H4 (cell line): ENCODE data around the gene PAAF1. TPM values are rescaled to one million over a fixed set of nuclear protein-coding genes. Genes with fewer than 3 reads are reported as not detected.

Source experiments
- DNase-seq: peaks from one replicate; pipeline ENCODE4 v3.0.0-alpha.2; 2015; ENCODE audit warnings: low spot score
- total RNA-seq: library from RNA; depleted of rRNA; stranded (reverse); fragments of >200 nt; shearing (Covaris generic); gene quantifications from 2 replicates; pipeline ENCODE4 v1.2.3, GENCODE V29; 2014; rRNA removed

The PAAF1 gene
- total RNA-seq, 1 experiment from 2014 or later = 13.0 TPM

DNA sequence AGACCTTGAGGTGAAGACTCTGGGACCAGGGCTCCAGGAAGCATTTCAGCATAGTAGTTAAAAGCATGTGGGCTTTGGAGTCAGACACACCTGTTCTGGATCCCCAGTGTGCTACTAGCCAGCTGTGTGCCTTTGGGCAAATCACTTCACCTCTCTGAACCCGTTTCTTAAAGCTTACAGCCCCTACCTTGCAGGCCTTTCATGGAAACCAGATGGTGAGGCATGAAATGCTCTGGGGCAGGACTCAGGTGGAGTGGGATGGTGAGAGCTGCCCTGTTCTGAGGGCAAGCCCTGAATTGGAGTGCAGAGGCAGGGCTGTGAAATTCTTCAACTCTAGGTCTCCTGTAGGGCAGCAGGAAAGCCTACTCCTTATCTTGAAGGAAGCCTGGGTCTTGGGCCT lies 95.4 kb downstream of the PAAF1 start:
- no peak for DNase-seq

DNA sequence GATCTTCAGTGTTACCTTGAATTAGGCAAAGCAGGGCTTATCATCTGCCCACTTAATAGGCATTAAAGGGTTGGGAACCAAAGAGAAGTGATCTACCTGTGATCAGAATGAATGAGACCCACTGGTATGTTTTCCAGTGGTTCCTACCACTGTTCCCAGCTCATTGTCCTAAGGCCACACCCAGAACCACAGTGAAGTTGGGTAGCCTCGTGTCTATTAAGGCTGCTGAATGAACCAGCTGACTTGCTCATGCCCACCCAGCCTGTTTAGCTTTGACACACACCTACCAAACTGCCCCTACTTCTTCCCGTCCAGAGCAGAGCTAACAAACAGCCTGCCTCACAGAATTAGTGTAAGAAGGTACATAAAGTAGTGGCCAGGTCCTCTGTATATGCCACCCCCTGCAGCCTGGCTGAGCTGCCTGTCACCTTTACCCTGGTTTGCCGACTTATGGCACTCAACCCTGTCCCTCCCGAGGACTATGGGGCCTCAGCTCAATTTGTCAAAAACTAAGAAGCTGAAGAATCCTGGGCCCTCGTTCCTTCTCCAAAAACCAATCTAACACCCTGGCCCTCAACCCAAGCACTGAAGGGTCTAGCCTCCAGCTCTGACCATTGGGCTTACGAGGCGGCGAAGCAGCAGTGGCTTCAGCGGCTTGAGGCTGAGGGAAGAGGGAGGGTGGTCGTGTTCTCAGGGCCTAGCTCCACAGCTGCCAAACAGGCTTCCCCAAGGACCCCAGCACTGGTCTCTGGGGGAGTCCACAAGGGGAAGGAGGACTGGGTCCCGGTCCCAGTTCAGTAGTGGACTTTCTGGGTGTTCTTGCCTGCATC lies 96.0 kb downstream of the PAAF1 start:
- no peak for DNase-seq

- DNase-seq = no peak
These were observed 98.0 kb downstream of the PAAF1 start for GRCh38 chr11:73974604-73975478.

- DNase-seq = no peak
These were observed 98.6 kb downstream of the PAAF1 start for GRCh38 chr11:73975479-73975757.

DNA sequence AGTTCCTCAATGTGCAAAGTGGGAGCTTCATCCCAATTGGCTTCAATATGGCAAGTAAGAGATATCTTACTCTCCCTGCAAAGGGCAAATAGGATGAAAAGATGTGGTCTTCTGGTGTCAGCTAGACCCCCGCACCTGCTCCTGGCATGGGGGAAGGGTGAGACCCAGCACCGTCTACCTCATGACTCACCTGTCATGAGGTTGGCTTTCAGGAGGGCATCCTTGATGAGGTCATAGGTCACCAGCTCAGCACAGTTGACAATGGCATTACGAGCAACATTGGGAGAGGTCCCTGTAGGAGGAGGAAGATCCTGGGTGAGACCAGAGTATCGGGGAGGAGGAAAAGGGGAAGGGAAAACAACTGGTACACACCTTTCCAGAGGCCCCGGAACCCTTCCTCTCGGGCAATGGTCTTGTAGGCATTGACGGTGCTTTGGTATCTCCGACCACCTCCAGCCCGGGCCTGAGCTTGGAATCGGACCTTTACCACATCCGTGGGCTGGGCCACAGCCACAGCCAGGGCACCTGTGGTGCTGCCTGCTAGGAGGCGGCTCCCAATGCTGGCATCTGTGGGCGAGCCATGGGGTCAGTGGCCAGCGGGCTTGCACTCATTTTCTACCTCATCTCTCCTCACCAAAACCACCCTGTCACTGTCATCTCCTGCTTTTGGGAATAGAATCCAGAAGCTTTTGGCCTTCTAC lies 99.8 kb downstream of the PAAF1 start:
- no peak for DNase-seq

DNA sequence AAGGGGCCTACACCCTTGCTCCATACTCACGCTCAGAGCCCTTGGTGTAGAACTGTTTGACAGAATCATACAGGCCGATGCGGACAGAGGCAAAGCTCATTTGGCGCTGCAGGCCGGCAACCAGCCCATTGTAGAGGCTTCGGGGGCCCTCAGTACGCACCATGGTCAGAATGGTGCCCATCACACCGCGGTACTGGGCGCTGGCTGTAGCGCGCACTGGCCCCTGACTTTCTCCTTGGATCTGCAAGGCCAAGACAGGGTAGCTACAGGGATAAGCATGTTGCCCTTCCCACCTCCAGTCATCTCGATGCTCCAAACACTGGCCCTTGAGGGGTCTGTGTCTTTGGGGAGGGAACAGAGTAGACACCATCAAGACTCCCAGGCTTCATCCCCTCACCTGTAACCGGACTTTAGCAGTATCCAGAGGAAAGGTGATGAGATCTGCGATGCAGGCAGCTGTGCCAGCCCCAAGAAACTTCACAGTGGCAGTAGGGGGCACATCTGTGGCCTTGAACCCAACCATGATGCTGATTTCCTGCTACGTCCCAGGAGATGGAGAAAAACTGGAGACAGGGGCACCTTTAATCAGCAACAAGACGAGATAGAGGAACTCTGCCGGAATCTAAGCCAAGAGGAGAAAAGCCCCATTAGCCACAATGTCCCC lies 101.2 kb downstream of the PAAF1 start:
- DNase-seq = no peak

- DNase-seq = no peak
These were observed 101.8 kb downstream of the PAAF1 start for GRCh38 chr11:73978576-73979086.

DNA sequence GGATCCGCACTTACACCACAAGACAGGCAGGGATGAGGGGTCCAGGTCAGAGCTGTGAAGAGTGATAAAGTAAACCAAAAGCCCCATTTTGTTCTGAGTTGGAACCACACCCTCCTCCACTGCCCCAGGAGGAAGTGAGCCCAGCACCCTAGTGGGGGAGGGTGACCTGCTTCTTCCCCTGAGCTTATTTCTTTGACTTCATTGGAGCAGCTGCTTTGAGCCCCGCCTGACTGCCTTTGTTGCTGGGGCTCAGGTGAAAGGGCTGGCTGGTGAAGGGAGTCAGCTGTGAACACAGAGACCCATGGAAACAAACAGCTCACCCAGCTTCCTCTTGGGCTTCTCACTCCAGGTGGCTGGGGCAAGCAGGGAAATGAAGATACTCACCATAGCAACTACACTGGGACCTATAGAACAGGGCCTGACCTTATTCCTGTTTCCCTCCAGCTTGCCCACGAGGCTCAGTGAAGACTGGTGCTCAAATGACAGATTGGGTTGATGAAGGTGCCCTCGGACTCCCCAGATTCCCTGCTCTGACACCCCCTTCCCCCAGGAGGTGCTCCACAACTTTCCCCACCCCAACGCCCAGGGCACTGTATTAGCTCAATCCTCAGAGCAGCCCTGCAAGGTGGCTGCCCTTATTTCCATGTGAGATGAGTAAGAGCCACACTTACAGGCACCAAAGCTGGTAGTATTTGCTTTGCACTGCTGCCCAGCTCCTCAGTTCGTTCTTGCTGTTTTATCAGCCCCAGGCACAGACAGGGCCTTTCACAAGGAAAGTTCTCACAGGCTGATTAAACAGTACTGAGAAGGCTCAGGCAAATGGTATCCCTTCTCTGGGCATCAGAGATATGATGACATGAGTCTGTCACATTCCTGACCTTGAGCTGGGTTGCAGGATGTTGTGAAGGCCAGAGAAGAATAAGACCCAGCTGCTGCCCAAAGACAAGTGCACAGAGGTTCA lies 103.5 kb downstream of the PAAF1 start:
- no peak for DNase-seq

Other genes starting within 250 kb of the PAAF1 start
- 0.10 TPM in 1 of 2 replicates, not detected in the other for gene PLEKHB1, start 230.4 kb upstream of the PAAF1 start, total RNA-seq
- gene RAB6A, start 115.9 kb upstream of the PAAF1 start, total RNA-seq = 31.6 and 47.8 TPM in 2 replicates
- 46.7 and 167 TPM in 2 replicates for gene MRPL48, start 89.1 kb upstream of the PAAF1 start, total RNA-seq
- 90.4 and 139 TPM in 2 replicates for gene COA4, start 153 bp upstream of the PAAF1 start, total RNA-seq
- not detected in 2 replicates for gene DNAJB13, start 74.0 kb downstream of the PAAF1 start, total RNA-seq
- 0.35 and 3.7 TPM in 2 replicates for gene UCP2, start 105.8 kb downstream of the PAAF1 start, total RNA-seq
- not detected in 2 replicates for gene UCP3, start 132.1 kb downstream of the PAAF1 start, total RNA-seq